ENCODE measurements around the gene PDZRN3. TPM values are rescaled to one million over a fixed set of nuclear protein-coding genes. Genes with fewer than 3 reads are reported as not detected.
"Not testable (repeated sequence)": the region's sequence is repeated elsewhere in the genome, so short reads cannot be mapped to it uniquely, and the experiment has no call there.

The PDZRN3 gene
- total RNA-seq, 1 donor from 2014 or later, result 45.7 TPM

GRCh38 chr3:73597476-73597875, 27.3 kb downstream of the PDZRN3 start:
- DNase-seq (ENCODE audit: low spot score in 2 of 2), result no peak
- no peak for FAIRE-seq

DNA sequence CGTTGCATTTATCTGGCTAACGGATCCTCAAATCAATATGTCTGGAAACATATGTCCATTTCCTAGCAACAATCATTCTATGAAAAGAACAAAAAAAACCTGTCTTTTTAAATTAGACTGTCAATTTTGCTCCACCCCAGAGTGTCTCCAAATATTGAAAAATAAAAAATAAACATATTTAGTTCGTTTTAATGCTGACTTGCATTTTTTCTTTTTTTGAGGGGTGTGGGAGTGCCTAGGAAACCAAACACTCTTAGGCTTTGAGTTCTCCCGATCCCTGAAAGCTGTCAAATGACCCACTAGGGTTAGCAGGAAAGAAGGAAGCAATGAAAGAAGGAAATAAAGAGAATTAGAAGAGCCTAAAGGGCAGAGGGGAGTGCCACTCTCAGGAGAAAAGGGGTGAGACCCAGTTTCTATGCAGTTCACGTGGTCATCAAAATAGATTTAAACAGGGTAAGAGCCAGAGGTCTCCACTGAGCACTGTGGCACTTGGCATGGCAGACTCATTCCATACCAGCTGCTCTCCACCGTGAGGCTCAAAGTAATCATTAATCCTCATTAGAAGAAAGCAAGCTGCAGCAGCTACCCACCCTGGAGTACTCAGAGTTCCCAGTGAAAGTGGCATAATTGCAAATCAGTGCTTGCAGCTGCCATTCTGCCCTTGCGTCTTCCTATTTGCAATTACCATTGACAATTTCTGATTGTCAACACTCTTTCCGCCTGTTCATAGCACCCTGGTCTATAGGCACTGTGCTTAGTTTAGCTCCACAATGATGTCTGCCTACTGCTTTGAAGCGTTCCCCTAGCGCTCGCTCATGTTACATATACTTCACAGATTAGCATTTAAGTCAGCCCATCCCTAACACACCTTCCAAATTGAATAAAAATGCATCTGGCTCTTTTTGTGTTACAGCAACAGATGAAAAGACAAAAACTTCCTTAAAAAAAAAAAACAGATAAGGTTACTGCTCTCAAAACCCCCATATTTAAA, 32.3 kb downstream of the PDZRN3 start:
- DNase-seq (ENCODE audit: low spot score in 2 of 2) (no peak), FAIRE-seq (no peak)

GRCh38 chr3:73591286-73591800, 33.4 kb downstream of the PDZRN3 start:
- no peak for FAIRE-seq
- no peak for DNase-seq (ENCODE audit: low spot score in 2 of 2)

DNA sequence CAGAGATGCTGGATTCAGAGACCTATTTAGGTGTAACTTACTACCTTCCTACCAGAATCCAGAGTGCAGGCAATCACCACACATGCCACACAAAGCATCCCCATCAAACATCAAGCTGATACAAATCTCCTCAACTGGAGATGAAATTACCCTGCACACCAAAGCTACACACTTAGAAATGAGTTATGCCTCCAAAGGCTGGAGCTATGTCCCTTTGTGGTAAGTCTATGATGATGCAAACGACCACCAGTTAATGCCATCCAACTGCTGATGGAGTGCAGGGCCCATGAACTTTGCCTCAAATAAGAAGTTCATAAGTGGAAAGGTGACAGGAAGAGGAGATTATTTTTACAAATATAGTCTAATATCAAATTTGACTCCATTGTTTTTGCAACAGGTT, 38.1 kb downstream of the PDZRN3 start:
- DNase-seq (ENCODE audit: low spot score in 2 of 2), result no peak
- FAIRE-seq, result no peak

DNA sequence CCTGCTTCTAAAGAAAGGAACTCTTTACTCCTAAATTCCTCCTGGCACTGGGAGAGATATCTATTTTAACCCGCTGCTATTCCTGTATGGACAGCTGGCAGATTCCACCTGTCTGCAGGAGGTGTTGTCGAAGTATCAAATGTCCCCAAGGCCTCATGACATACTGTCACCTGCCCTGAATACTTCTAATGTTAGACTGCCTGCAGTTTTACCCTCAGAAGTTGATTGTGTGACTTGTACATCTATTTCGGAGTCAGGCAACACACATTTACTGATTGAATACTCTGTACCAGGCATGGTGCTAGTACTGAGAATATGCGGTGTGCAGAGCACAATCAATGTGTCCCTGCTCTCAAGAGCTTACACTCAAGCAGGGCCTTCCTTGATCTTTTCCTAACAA, 38.6 kb downstream of the PDZRN3 start:
- no peak for DNase-seq (ENCODE audit: low spot score in 2 of 2)
- no peak for FAIRE-seq

- FAIRE-seq, result no peak
- no peak for DNase-seq (ENCODE audit: low spot score in 2 of 2)
Measured at GRCh38 chr3:73584873-73585272, 39.9 kb downstream of the PDZRN3 start.

- no peak for FAIRE-seq
- no peak for DNase-seq (ENCODE audit: low spot score in 2 of 2)
Measured at GRCh38 chr3:73582535-73582934, 42.2 kb downstream of the PDZRN3 start.

DNA sequence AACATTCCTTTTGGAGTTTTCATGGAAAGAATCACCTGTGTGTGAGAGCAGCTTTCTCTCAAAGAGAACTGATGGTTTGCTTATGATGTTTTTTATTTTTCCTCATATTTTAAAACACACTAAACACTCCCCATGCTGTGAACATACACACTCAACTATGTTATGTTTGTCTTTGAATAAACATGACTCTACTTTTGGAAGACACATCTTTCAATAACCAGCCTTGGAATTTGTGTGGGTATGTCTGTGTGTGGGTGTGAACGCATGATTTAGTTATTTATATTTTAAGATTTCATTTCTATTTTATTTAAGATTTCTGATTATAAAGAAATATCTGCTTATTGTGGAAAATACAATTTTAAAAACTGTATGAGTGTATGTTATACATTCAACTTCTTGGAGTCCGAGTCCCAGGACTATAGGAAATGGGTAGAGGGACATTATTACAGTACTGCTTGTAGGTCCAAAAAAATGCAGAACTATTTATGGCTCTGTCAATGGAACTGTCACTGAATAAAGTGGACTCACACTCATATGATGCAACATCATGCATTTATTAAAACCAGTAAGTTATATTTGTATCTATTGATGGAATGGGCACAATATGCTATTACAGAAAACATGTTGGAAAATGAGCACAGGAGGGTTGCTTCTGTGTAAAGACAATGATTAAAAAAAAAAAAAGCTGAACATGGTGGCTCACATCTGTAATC, 43.5 kb downstream of the PDZRN3 start:
- DNase-seq (ENCODE audit: low spot score in 2 of 2) (no peak), FAIRE-seq (no peak)

DNA sequence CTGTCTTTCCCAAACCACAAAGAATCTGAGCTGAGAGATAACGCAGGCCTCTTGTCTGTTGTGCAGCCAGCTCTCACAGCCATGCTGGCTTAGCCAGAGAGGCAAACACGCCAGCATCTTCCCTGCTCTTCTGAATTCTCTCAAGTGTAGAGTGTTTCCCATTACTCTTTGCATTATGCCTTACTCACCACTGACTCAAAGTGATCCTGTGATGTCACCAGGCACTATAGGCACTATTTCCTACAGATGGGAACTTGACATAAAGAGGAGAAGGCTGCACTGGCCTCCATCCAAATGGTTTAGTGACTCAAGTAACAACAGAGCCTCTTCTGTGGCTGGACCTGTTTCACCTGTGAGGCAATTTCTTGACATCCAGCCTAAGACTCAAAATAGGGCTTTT, 44.4 kb downstream of the PDZRN3 start:
- FAIRE-seq, result no peak
- DNase-seq (ENCODE audit: low spot score in 2 of 2), result no peak

DNA sequence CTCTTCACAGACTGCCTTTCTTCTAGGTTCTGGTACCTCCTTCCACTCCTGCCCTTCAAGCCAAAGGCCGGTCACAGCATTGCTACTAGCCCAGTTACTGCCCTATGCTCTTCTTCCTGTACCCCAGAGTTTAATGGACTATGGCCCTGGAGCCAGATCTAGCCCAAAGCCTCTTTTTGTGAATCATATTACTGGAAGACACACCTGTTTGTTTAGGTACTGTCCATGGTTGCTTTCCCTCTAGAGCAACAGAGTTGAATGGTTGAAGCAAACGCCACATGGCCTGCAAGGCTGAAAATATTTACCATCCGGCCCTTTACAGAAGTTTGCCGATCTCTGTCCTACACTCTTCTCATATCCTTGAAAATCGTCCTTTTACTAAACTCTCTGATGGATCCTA, 47.0 kb downstream of the PDZRN3 start:
- DNase-seq (ENCODE audit: low spot score in 2 of 2) (no peak), FAIRE-seq (no peak)

DNA sequence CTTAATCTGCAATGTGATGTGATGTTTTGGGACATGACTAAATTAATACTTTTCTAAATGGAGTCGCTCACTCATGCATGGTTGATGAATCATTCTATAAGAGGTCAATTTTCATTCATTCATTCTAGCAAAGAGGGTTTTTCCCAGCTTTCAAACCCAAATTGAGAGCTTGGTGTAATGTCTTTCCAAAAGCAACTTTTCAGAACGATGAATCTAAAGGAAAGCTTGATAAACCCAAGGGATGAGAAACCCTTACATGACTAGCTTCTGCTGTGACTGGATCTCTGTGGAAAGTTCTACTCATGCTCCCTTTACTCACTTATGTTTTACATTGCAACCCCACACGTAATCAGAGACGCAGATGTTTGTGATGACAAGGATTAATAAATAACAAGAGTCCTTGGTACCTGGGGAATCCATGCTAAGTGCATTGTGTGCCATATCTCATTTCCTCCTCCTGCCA, 47.7 kb downstream of the PDZRN3 start:
- DNase-seq (ENCODE audit: low spot score in 2 of 2), result no peak
- no peak for FAIRE-seq

GRCh38 chr3:73575953-73576352, 48.8 kb downstream of the PDZRN3 start:
- FAIRE-seq (no peak), DNase-seq (ENCODE audit: low spot score in 2 of 2) (no peak)

- FAIRE-seq (no peak), DNase-seq (ENCODE audit: low spot score in 2 of 2) (no peak)
Measured at GRCh38 chr3:73575519-73575918, 49.2 kb downstream of the PDZRN3 start.

GRCh38 chr3:73573204-73573603, 51.5 kb downstream of the PDZRN3 start:
- FAIRE-seq (no peak), DNase-seq (ENCODE audit: low spot score in 2 of 2) (no peak)

GRCh38 chr3:73572368-73572767, 52.4 kb downstream of the PDZRN3 start:
- DNase-seq (ENCODE audit: low spot score in 2 of 2) (no peak), FAIRE-seq (no peak)

DNA sequence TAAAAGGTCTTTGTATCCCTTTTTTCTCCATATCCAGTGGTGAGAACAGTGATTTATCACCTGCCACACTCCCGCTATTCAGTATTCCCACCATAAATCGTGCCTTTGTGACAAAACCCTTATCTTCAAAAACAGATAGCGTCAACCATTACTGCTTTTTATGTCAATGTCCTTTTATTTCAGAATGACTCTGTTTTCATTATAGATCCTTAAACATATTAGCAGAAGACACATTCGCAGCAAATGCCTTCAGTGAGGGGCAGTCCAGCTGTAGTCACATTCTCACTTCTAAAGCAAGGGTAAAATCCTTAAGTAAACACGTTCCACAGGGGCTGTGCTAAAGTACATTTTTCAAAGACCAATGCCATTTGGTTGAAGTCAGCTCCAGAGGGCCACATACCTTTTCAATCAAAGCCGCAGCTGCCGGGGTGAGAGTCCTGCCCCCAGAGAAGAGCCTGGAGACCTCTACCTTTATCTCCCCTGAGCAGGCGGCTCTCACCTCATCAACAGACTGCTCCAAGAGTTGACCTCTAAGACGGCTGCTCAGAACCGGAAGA, 53.4 kb downstream of the PDZRN3 start:
- FAIRE-seq (no peak), DNase-seq (ENCODE audit: low spot score in 2 of 2) (no peak)

GRCh38 chr3:73569246-73569760, 55.4 kb downstream of the PDZRN3 start:
- DNase-seq (ENCODE audit: low spot score in 2 of 2) (no peak), FAIRE-seq (no peak)

DNA sequence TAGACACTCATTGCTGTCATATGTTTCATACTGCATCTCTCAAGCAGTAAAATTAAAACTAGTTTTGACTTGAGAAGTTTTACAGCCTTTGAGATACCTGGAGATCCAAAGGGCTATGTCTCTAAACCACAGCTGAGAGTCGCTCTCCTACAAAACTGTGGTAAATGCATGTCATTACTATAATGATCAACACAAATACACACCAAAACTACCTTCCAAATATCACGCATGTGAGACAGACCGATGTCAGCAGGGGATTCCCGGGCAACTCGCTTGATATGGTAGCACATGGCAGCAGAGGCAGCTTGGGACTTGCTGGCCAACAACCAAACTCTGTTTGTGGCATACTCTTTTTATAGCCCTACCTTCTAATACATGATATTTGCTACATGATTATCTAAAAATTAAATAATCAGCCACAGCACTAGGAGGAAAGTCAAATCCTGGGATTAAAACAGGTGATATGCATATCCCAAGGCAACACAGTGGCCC, 56.3 kb downstream of the PDZRN3 start:
- no peak for FAIRE-seq
- DNase-seq (ENCODE audit: low spot score in 2 of 2), result no peak

- DNase-seq (ENCODE audit: low spot score in 2 of 2); FAIRE-seq: not testable (repeated sequence)
Measured at GRCh38 chr3:73565374-73565773, 59.4 kb downstream of the PDZRN3 start.

DNA sequence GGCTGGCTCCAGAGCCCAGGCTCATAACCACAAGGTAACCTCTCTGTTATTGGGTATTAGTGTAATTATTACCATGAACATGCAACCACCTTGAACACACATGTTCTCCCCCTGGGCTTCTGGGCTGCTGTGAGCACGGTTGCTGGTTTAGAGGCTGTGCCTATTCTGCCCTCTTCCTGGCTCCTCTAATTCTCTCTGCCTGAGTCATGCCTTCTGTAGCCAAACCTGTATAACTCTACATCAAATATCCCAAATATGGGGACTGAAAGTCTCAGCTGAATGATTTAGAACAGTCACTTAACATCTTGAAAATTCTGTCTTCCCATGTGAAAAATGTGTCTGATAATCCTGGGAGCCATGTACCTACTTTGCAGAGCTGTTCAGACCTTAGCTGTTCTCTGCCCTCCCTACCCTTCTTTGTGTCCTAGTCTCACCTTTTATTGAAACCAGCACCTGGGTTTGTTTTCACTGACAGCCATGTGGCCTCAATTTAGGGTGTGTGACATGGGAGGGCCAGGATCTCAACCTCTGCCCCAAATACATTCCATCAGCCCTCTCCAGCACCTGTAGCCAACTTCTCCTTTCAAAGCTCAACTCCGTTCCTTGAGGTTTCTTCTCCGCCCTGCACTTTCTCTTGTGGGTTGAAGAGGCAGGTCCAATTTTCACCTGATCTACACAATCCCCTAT, 60.7 kb downstream of the PDZRN3 start:
- DNase-seq (ENCODE audit: low spot score in 2 of 2) (no peak), FAIRE-seq (no peak)
